Tibial nerve (tissue), 3 donors: ENCODE measurements around the gene ISM1.

ENCODE experiments used
- CTCF ChIP-seq, 5 experiments: fragments of 200-600 bp in 3 of 5; fragments of 450-650 bp in 2 of 5; sonication (generic) in 3 of 5; IDR thresholded peaks; one replicate each; pipeline ENCODE4 v1.5.1; 2016 to 2019; ENCODE audit warnings: antibody characterized with exemption in 5 of 5, mild to moderate bottlenecking in 3 of 5, moderate library complexity in 2 of 5
- POLR2A ChIP-seq, 2 donors: fragments of 450-650 bp; IDR thresholded peaks; one replicate each; pipeline ENCODE4 v1.6.1; 2017; ENCODE audit warnings: antibody characterized with exemption in 2 of 2, mild to moderate bottlenecking in 2 of 2, moderate library complexity in 2 of 2

DNA sequence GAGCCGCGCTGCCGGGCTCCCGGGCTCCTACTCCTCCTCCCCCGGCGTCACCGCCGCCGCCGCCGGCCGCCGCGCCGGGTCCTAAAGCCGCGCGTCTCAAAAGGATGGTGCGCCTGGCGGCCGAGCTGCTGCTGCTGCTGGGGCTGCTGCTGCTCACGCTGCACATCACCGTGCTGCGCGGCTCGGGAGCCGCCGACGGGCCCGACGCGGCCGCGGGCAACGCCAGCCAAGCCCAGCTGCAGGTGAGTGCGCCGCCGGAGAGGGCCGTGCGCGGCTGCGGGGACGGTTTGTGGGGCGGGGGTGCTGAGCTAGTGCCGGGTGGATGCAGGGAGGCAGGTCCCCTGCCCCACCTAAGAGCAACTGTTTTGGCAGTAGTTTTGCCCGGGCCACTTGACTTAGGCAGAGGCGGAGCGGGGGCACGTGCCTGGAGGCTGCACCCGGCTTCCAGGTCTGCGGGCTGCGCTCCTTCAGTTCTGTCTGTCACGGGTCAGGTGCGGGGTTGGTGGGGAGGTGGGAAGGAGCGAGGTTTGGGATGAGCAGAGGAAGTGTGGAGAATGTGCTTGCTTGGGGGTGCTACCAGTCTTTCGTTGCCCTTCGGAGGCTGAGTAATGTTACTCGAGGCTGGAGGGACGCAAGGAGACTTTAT is 722 bp downstream of the ISM1 start:
- TF ChIP-seq POLR2A (IDR thresholded peaks at IDR 0.05) (no peak), CTCF (IDR thresholded peaks at IDR 0.05) (no peak)
